ENCODE data around the gene BCAR1. TPM values are rescaled to one million over a fixed set of nuclear protein-coding genes. Genes with fewer than 3 reads are reported as not detected.

BCAR1 gene
- polyA plus RNA-seq, 2 of the 4 experiments (the other 2 are of a cell fraction), result 10.2 to 35.8 TPM

GRCh38 chr16:75208861-75209505 is 42.4 kb downstream of the BCAR1 start:
- DNase-seq (ENCODE audit: low read depth in 1 of 2, low spot score in 1 of 2) (no peak), ATAC-seq (no peak), FAIRE-seq (no peak)
- ChIA-PET CTCF (interaction anchor here (0.8 to 6.1 kb wide), 5 partner anchors 10 to 256 kb away, joined by 4 to 44 read pairs (median 4); no protein-coding TSS in a partner anchor), POLR2A (interaction anchor here (0.5 kb wide), 1 partner anchor 143 kb away, joined by 4 read pairs; no protein-coding TSS in a partner anchor)
- Histone ChIP-seq H3K4me1 (no peaks in the 10 kb centered on the region), H3K4me2 (no peak overlapping the region), H3K27ac (no peak overlapping the region), H3K9me3 (no peaks in the 10 kb centered on the region), H3K4me3 (no peak overlapping the region)
- 86% methylated on average over 27 of the region's 27 CpGs for WGBS (ENCODE audit: missing lambda C conversion rate)
- no peak for TF ChIP-seq JUN (IDR thresholded peaks at IDR 0.05)
- TF ChIP-seq GATA3 (IDR thresholded peaks at IDR 0.05; ENCODE audit: borderline replicate concordance), result no peak
- TF ChIP-seq MAZ (IDR thresholded peaks at IDR 0.05; ENCODE audit: borderline replicate concordance, low read depth, low read length), result no peak
- no peak for TF ChIP-seq KDM5A (IDR thresholded peaks at IDR 0.05)
- no peak for TF ChIP-seq BCL3 (IDR thresholded peaks at IDR 0.05)
- TF ChIP-seq CBX8 (IDR thresholded peaks at IDR 0.05), result no peak
- TF ChIP-seq EHF (CRISPR knock-in tag; IDR thresholded peaks at IDR 0.05), result no peak
- TF ChIP-seq MYC (IDR thresholded peaks at IDR 0.05; ENCODE audit: borderline replicate concordance, low read length), result no peak
- TF ChIP-seq CBX2 (IDR thresholded peaks at IDR 0.05; ENCODE audit: borderline replicate concordance, low read depth), result no peak
- no peak for TF ChIP-seq HMGXB4 (CRISPR knock-in tag; IDR thresholded peaks at IDR 0.05; ENCODE audit: borderline replicate concordance)
- TF ChIP-seq HDAC2 (IDR thresholded peaks at IDR 0.05), result no peak
- no peak for TF ChIP-seq NFE2L2 (conservative IDR thresholded peaks at IDR 0.05; ENCODE audit: low read length)
- no peak for TF ChIP-seq NPAS2 (CRISPR knock-in tag; IDR thresholded peaks at IDR 0.05; ENCODE audit: borderline replicate concordance)
- no peak for TF ChIP-seq RNF2 (IDR thresholded peaks at IDR 0.05; ENCODE audit: borderline replicate concordance, low read depth)
- TF ChIP-seq USF2 (IDR thresholded peaks at IDR 0.05), result no peak
- TF ChIP-seq JUNB (IDR thresholded peaks at IDR 0.05), result no peak
- no peak for TF ChIP-seq ZNF302 (CRISPR knock-in tag; IDR thresholded peaks at IDR 0.05)
- no peak for TF ChIP-seq EHMT2 (IDR thresholded peaks at IDR 0.05; ENCODE audit: low read depth)
- TF ChIP-seq MAFK (IDR thresholded peaks at IDR 0.05; ENCODE audit: partially characterized antibody), result no peak
- TF ChIP-seq CHD4 (IDR thresholded peaks at IDR 0.05; ENCODE audit: borderline replicate concordance), result no peak

- POLR2A ChIA-PET, result interaction anchor here (0.5 kb wide), 1 partner anchor 144 kb away, joined by 4 read pairs; no protein-coding TSS in a partner anchor
- WGBS (ENCODE audit: missing lambda C conversion rate), result 74% methylated on average over 13 of the region's 13 CpGs
- DNase-seq (ENCODE audit: low read depth in 1 of 2, low spot score in 1 of 2) (no peak), ATAC-seq (no peak), FAIRE-seq (no peak)
- TF ChIP-seq KDM5A (IDR thresholded peaks at IDR 0.05) (no peak), EP300 (IDR thresholded peaks at IDR 0.05) (no peak), SREBF2 (IDR thresholded peaks at IDR 0.05) (no peak), JUNB (IDR thresholded peaks at IDR 0.05) (no peak), ELK1 (IDR thresholded peaks at IDR 0.05; ENCODE audit: low read depth, low read length) (no peak), REST (IDR thresholded peaks at IDR 0.05) (no peak), POLR2AphosphoS2 (conservative IDR thresholded peaks at IDR 0.05; ENCODE audit: low read length) (no peak), HEYL (CRISPR knock-in tag; IDR thresholded peaks at IDR 0.05) (no peak), RARB (CRISPR knock-in tag; IDR thresholded peaks at IDR 0.05) (no peak), ZSCAN20 (CRISPR knock-in tag; IDR thresholded peaks at IDR 0.05) (no peak), POLR2A (IDR thresholded peaks at IDR 0.05; ENCODE audit: low read length) (no peak)
- Histone ChIP-seq H3K27ac (no peak overlapping the region), H3K4me2 (no peak overlapping the region), H3K4me1 (no peaks in the 10 kb centered on the region), H3K4me3 (no peak overlapping the region), H3K9me3 (no peaks in the 10 kb centered on the region)
- CTCF ChIA-PET, result interaction anchor here (0.6 to 6.1 kb wide), 3 partner anchors 10 to 309 kb away, joined by 3 to 44 read pairs (median 32); no protein-coding TSS in a partner anchor
Observed at GRCh38 chr16:75208242-75208825, 43.1 kb downstream of the BCAR1 start.
